K562 (cell line): ENCODE results near the gene DPP4. TPM values are rescaled to one million over a fixed set of nuclear protein-coding genes. Genes with fewer than 3 reads are reported as not detected.

Experiments
- ATAC-seq: fragments of 200-7000 bp; cut with Tn5 transposase; 3 replicates; pipeline ENCODE4 v1.9.1; 2020; ENCODE audit warnings: moderate library complexity
- BruUV-seq: library from RNA; stranded (reverse); fragments of 400-500 nt; replicated peaks from 2 replicates; lab custom pipeline; 2021; lab: Mats Ljungman, UMichigan
- CTCF ChIA-PET: fragments of 300-600 bp; formaldehyde crosslinking; extraction: SDS; loops from one replicate; lab custom pipeline; 2021; ENCODE audit warnings: low intra/inter-chr PET ratio; lab: Yijun Ruan, JAX
- POLR2A ChIA-PET: fragments of 300-600, 350-650 bp; sonication (Branson Sonifier 250); formaldehyde crosslinking; extraction: SDS; loops from one replicate; lab custom pipeline; 2021; ENCODE audit warnings: antibody characterized with exemption, inconsistent platforms; lab: Yijun Ruan, JAX
- DNase-seq, 4 experiments: peaks; one replicate each; pipeline versions ENCODE4 v3.0.0 to v3.0.0-alpha.2; 2011 to 2018; ENCODE audit warnings: low spot score in 3 of 4, mixed read lengths in 3 of 4; ENCODE audit errors: extremely low read depth in 1 of 4
- FAIRE-seq: peaks from 2 replicates; lab custom pipeline; 2011; peaks lifted over from hg19 to GRCh38; lab: Jason Lieb, UNC
- H2AFZ ChIP-seq: 2 replicates; pipeline ENCODE4 v1.6.0; 2011; ENCODE audit warnings: low read depth, low read length, control low read depth, inconsistent platforms
- H3K27ac ChIP-seq: fragments of 200-600 bp; 3 replicates; pipeline ENCODE4 v1.8.0; 2011; ENCODE audit warnings: low read depth, mild to moderate bottlenecking, control low read depth, inconsistent platforms, low read length, moderate library complexity, mixed read lengths; ENCODE audit errors: extremely low read depth
- H3K27me3 ChIP-seq, 2 experiments: fragments of 300-600 bp in 1 of 2; 2 replicates in 1 of 2; 3 replicates in 1 of 2; pipeline versions ENCODE4 v1.6.0 to v1.8.0; 2011; ENCODE audit warnings: inconsistent platforms in 2 of 2, low read length in 2 of 2, mild to moderate bottlenecking in 1 of 2, mixed read lengths in 1 of 2, moderate library complexity in 1 of 2; ENCODE audit not compliant: control insufficient read depth in 2 of 2, insufficient read depth in 2 of 2
- H3K36me3 ChIP-seq: fragments of 300-600 bp; 3 replicates; pipeline ENCODE4 v1.8.0; 2011; ENCODE audit warnings: mild to moderate bottlenecking, low read length, inconsistent platforms; ENCODE audit not compliant: control insufficient read depth, insufficient read depth
- H3K4me1 ChIP-seq, 2 experiments: fragments of 200-600 bp in 1 of 2; replicated peaks in 1 of 2; 2 replicates in 1 of 2; 3 replicates in 1 of 2; pipeline versions ENCODE4 v1.5.1 to v1.8.0; 2011; ENCODE audit warnings: inconsistent platforms in 2 of 2, low read length in 2 of 2, mild to moderate bottlenecking in 1 of 2, mixed read lengths in 1 of 2, moderate library complexity in 1 of 2; ENCODE audit not compliant: control insufficient read depth in 2 of 2, insufficient read depth in 2 of 2
- H3K4me2 ChIP-seq: 2 replicates; pipeline ENCODE4 v1.6.1; 2011; ENCODE audit warnings: low read length, control low read depth, inconsistent platforms, mixed read lengths; ENCODE audit not compliant: insufficient read depth
- H3K4me3 ChIP-seq: fragments of 200-600 bp; sonication (generic), shearing (Covaris generic); 2 replicates; pipeline ENCODE4 v1.5.1; 2016; ENCODE audit warnings: control low read depth, inconsistent platforms
- H3K79me2 ChIP-seq: fragments of 200-600 bp; 3 replicates; pipeline ENCODE4 v1.8.0; 2011; ENCODE audit warnings: low read length, inconsistent platforms; ENCODE audit not compliant: control insufficient read depth, insufficient read depth
- H3K9ac ChIP-seq, 2 experiments: 2 replicates each; pipeline versions ENCODE4 v1.6.0 to v1.6.1; 2011; ENCODE audit warnings: low read depth in 2 of 2, low read length in 2 of 2, control low read depth in 1 of 2, inconsistent platforms in 1 of 2, mild to moderate bottlenecking in 1 of 2, mixed read lengths in 1 of 2; ENCODE audit not compliant: insufficient read depth in 1 of 2
- H3K9me1 ChIP-seq: one replicate; pipeline ENCODE4 v1.6.0; 2011; ENCODE audit warnings: inconsistent platforms, mild to moderate bottlenecking, low read length, moderate library complexity; ENCODE audit not compliant: control insufficient read depth, insufficient read depth
- H3K9me3 ChIP-seq: replicated peaks from 2 replicates; pipeline ENCODE4 v1.5.1; 2011; ENCODE audit warnings: low read depth, low read length, inconsistent platforms; ENCODE audit not compliant: control insufficient read depth, insufficient read depth
- H4K20me1 ChIP-seq: replicated peaks from 2 replicates; pipeline ENCODE4 v1.6.1; 2011; ENCODE audit warnings: low read length, inconsistent platforms, mixed read lengths; ENCODE audit not compliant: control insufficient read depth, insufficient read depth
- ARID1B ChIP-seq: fragments of 450-650 bp; IDR thresholded peaks from 2 replicates; pipeline ENCODE4 v1.6.1; 2016; ENCODE audit warnings: antibody characterized with exemption, mild to moderate bottlenecking, inconsistent platforms
- ATF7 ChIP-seq: fragments of 450-650 bp; IDR thresholded peaks from 2 replicates; pipeline ENCODE4 v1.7.1; 2014; ENCODE audit warnings: mild to moderate bottlenecking, moderate library complexity
- MGA ChIP-seq: fragments of 450-650 bp; IDR thresholded peaks from 2 replicates; pipeline ENCODE4 v1.6.1; 2016; ENCODE audit warnings: mild to moderate bottlenecking, moderate library complexity
- MTA2 ChIP-seq: fragments of 450-650 bp; IDR thresholded peaks from 2 replicates; pipeline ENCODE4 v1.6.1; 2016; ENCODE audit warnings: low read depth
- RUNX1 ChIP-seq: sonication (generic); IDR thresholded peaks from 2 replicates; pipeline ENCODE4 v1.6.1; 2016; ENCODE audit warnings: antibody characterized with exemption, low read depth
- ZKSCAN8 ChIP-seq: fragments of 200-800 bp; sonication (Bioruptor generic); IDR thresholded peaks from 2 replicates; pipeline ENCODE4 v1.6.1; 2016; ENCODE audit warnings: missing genetic modification characterization, missing compliant biosample characterization
- ZNF184 ChIP-seq: sonication (generic); formaldehyde crosslinking; IDR thresholded peaks from 2 replicates; pipeline ENCODE4 v1.5.0; 2020; ENCODE audit warnings: missing genetic modification reagents
- WGBS: fragments of 100-300 bp; shearing (Covaris generic); methylation state at CpG from one replicate; pipeline ENCODE4 v1.1.6; 2016; ENCODE audit warnings: low coverage, mixed read lengths; ENCODE audit not compliant: insufficient coverage; ENCODE audit errors: missing lambda C conversion rate; 5-methylcytosine and 5-hydroxymethylcytosine counted together
- in situ Hi-C: fragments of 300-500 bp; cut with MboI; formaldehyde crosslinking; loops from 4 replicates; pipeline ENCODE4 v1.15.0; 2018; ENCODE audit warnings: inconsistent platforms, mixed read lengths
- intact Hi-C: fragments of 100-400 bp; cut with micrococcal nuclease; formaldehyde crosslinking; loops from 2 replicates; pipeline ENCODE4 v1.14.2; 2022
- polyA plus RNA-seq, 8 experiments: library from polyadenylated mRNA; depleted of rRNA in 4 of 8; stranded (reverse) in 5 of 8; unstranded in 3 of 8; fragments of >200 nt; fragmentation: Nextera tagmentation in 2 of 8; fragmentation: Illumina TruSeq in 1 of 8; extraction: Ambion mirVana in 2 of 8; extraction: Trizol in 1 of 8; gene quantifications; 2 replicates each; pipeline versions ENCODE4 v1.2.1 to v1.2.3, GENCODE V29; 2011 to 2014; ENCODE audit warnings: inconsistent platforms in 1 of 8, missing spikeins in 1 of 8
- total RNA-seq, 7 experiments: library from RNA; depleted of rRNA in 6 of 7; stranded (reverse); fragments of >200 nt in 6 of 7; fragmentation: Illumina TruSeq in 2 of 7; extraction: Trizol in 2 of 7; gene quantifications; 2 replicates each; pipeline versions ENCODE4 v1.2.1 to v1.2.3, GENCODE V29; 2011 to 2021; ENCODE audit warnings: low replicate concordance in 1 of 7

Gene DPP4
- total and polyA plus RNA-seq, 9 of the 15 experiments (the other 6 are each of a cell fraction or from before 2014, with no cell fraction given): 0.11 TPM; not detected in 8

- TF ChIP-seq MTA2 (no peak), ZKSCAN8 (no peak), RUNX1 (no peak), ZNF184 (no peak)
These were observed 4.6 kb downstream of the DPP4 start (continued) for GRCh38 chr2:162069267-162069903.

GRCh38 chr2:162067596-162067995 is 6.4 kb downstream of the DPP4 start:
- CTCF ChIA-PET: no interaction called here
- no peaks in the 10 kb centered on the region for H3K79me2 ChIP-seq
- no peak overlapping the region for H2AFZ ChIP-seq
- H3K4me3 ChIP-seq: no peak overlapping the region
- H3K9ac ChIP-seq: no peak overlapping the region
- H3K4me1 ChIP-seq: no peaks in the 10 kb centered on the region
- ATAC-seq (no peak), FAIRE-seq (no peak), DNase-seq (no peak)
- H3K27me3 ChIP-seq: no peaks in the 10 kb centered on the region
- in situ Hi-C loops: no loop called here
- POLR2A ChIA-PET: no interaction called here
- no peaks in the 10 kb centered on the region for H4K20me1 ChIP-seq
- WGBS: 0% methylated on average over 1 of the region's 1 CpG
- no peak overlapping the region for H3K4me2 ChIP-seq
- H3K27ac ChIP-seq: no peak overlapping the region
- BruUV-seq: no TSS peak
- intact Hi-C loops: no loop called here
- H3K9me3 ChIP-seq: no peaks in the 10 kb centered on the region; the same call in 1 of the 2 replicates
- H3K36me3 ChIP-seq: no peaks in the 10 kb centered on the region
- TF ChIP-seq ATF7 (no peak), MGA (no peak), ARID1B (no peak)
- no peaks in the 10 kb centered on the region for H3K9me1 ChIP-seq
